ENCODE results near the gene EAPP. TPM values are rescaled to one million over a fixed set of nuclear protein-coding genes. Genes with fewer than 3 reads are reported as not detected.

Gene EAPP
- total and polyA plus RNA-seq, 2 of the 13 experiments (the other 11 are each of a cell fraction or from before 2014, with no cell fraction given) = 68.7 to 110 TPM

DNA sequence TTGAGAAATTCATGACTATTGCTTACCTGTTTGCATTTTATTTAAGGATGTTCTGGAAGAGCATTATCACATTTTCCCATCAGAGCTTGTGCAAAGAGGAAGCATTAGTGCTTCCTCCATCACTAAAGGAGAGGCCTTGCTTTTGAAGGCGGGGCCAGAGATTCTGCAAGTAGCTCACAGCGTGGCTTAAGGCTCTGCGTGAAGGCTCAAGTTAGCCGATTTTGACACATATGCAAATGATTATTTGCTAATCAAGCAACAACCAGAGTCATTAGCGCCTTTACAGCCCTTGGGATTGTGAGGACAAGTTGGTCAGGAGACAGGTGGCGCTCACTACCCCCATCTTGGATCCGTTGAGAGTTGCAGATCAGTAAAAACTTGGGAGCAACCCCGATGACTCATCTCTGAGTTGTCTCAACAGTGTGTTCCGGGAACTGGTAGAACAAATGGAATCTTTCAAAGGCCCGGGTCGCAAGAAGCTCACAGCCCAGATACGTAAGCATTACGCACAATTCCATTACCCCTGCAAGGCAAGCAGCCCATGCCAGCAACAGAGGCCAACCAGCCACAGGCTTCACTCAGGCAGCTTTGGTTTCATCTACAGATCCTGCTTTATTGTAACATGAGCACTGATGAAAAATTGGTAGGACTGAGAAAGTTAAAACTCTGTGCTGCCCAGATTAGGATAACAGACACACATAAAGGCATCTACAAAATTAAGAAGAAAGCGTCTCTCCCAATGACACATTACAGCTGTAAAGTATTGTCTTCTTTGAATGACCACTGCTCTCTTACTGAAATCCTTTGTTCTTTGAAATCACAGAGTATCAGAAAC lies 42.6 kb downstream of the EAPP start (continued):
- TF ChIP-seq DPF2 (CRISPR knock-in tag; IDR thresholded peaks at IDR 0.05; ENCODE audit: borderline replicate concordance, low read depth) (0 out of 2 replicates have a peak, but pooled peaks have one; percentile 16), ZNF724P (CRISPR knock-in tag; IDR thresholded peaks at IDR 0.05; ENCODE audit: borderline replicate concordance) (peak; percentile 85; the same call in 1 of the 2 replicates), TSC22D2 (CRISPR knock-in tag; IDR thresholded peaks at IDR 0.05; ENCODE audit: borderline replicate concordance) (no peak), ZBTB42 (CRISPR knock-in tag; IDR thresholded peaks at IDR 0.05) (no peak), SP5 (CRISPR knock-in tag; IDR thresholded peaks at IDR 0.05; ENCODE audit: borderline replicate concordance, low read depth) (0 out of 2 replicates have a peak, but pooled peaks have one; percentile 23), ZNF121 (CRISPR knock-in tag; IDR thresholded peaks at IDR 0.05) (no peak), NKX3-1 (CRISPR knock-in tag; IDR thresholded peaks at IDR 0.05) (no peak; the same call in 1 of the 2 replicates), EP300 (IDR thresholded peaks at IDR 0.05; ENCODE audit: low read depth in 2 of 2, low read length in 2 of 2) (peak; percentile 81 to 88), EP300 (CRISPR knock-in tag; IDR thresholded peaks at IDR 0.05; ENCODE audit: borderline replicate concordance) (peak; percentile 73; the same call in 1 of the 2 replicates), ATRX (CRISPR knock-in tag; IDR thresholded peaks at IDR 0.05; ENCODE audit: borderline replicate concordance) (0 out of 2 replicates have a peak, but pooled peaks have one; percentile 85), ZBTB21 (CRISPR knock-in tag; IDR thresholded peaks at IDR 0.05) (peak; percentile 95), ARNTL (CRISPR knock-in tag; IDR thresholded peaks at IDR 0.05) (peak; percentile 63; the same call in 1 of the 2 replicates), ZNF720 (CRISPR knock-in tag; IDR thresholded peaks at IDR 0.05) (no peak), ZNF766 (CRISPR knock-in tag; IDR thresholded peaks at IDR 0.05; ENCODE audit: borderline replicate concordance) (peak; percentile 84; the same call in 1 of the 2 replicates), KAT2B (IDR thresholded peaks at IDR 0.05; ENCODE audit: borderline replicate concordance, low read depth, low read length) (no peak), FOXA3 (CRISPR knock-in tag; IDR thresholded peaks at IDR 0.05) (peak; percentile 76)
- TF ChIP-seq, protein P1, sequence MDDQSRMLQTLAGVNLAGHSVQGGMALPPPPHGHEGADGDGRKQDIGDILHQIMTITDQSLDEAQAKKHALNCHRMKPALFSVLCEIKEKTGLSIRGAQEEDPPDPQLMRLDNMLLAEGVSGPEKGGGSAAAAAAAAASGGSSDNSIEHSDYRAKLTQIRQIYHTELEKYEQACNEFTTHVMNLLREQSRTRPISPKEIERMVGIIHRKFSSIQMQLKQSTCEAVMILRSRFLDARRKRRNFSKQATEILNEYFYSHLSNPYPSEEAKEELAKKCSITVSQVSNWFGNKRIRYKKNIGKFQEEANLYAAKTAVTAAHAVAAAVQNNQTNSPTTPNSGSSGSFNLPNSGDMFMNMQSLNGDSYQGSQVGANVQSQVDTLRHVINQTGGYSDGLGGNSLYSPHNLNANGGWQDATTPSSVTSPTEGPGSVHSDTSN (CRISPR knock-in tag; IDR thresholded peaks at IDR 0.05; ENCODE audit: borderline replicate concordance) = no peak
- TF ChIP-seq, protein P2, sequence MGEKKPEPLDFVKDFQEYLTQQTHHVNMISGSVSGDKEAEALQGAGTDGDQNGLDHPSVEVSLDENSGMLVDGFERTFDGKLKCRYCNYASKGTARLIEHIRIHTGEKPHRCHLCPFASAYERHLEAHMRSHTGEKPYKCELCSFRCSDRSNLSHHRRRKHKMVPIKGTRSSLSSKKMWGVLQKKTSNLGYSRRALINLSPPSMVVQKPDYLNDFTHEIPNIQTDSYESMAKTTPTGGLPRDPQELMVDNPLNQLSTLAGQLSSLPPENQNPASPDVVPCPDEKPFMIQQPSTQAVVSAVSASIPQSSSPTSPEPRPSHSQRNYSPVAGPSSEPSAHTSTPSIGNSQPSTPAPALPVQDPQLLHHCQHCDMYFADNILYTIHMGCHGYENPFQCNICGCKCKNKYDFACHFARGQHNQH (CRISPR knock-in tag; IDR thresholded peaks at IDR 0.05) = peak; percentile 84
- TF ChIP-seq, protein P3, sequence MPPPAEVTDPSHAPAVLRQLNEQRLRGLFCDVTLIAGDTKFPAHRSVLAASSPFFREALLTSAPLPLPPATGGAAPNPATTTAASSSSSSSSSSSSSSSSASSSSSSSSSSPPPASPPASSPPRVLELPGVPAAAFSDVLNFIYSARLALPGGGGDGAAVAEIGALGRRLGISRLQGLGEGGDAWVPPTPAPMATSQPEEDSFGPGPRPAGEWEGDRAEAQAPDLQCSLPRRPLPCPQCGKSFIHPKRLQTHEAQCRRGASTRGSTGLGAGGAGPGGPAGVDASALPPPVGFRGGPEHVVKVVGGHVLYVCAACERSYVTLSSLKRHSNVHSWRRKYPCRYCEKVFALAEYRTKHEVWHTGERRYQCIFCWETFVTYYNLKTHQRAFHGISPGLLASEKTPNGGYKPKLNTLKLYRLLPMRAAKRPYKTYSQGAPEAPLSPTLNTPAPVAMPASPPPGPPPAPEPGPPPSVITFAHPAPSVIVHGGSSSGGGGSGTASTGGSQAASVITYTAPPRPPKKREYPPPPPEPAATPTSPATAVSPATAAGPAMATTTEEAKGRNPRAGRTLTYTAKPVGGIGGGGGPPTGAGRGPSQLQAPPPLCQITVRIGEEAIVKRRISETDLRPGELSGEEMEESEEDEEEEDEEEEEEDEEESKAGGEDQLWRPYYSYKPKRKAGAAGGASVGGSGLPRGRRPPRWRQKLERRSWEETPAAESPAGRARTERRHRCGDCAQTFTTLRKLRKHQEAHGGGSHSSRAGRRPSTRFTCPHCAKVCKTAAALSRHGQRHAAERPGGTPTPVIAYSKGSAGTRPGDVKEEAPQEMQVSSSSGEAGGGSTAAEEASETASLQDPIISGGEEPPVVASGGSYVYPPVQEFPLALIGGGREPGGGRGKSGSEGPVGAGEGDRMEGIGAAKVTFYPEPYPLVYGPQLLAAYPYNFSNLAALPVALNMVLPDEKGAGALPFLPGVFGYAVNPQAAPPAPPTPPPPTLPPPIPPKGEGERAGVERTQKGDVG (CRISPR knock-in tag; IDR thresholded peaks at IDR 0.05; ENCODE audit: borderline replicate concordance) = no peak
